ENCODE results near the gene STC2. TPM values are rescaled to one million over a fixed set of nuclear protein-coding genes. Genes with fewer than 3 reads are reported as not detected.

The STC2 gene
- total RNA-seq, 2 experiments from 2014 or later: 40.9 to 45.9 TPM

DNA sequence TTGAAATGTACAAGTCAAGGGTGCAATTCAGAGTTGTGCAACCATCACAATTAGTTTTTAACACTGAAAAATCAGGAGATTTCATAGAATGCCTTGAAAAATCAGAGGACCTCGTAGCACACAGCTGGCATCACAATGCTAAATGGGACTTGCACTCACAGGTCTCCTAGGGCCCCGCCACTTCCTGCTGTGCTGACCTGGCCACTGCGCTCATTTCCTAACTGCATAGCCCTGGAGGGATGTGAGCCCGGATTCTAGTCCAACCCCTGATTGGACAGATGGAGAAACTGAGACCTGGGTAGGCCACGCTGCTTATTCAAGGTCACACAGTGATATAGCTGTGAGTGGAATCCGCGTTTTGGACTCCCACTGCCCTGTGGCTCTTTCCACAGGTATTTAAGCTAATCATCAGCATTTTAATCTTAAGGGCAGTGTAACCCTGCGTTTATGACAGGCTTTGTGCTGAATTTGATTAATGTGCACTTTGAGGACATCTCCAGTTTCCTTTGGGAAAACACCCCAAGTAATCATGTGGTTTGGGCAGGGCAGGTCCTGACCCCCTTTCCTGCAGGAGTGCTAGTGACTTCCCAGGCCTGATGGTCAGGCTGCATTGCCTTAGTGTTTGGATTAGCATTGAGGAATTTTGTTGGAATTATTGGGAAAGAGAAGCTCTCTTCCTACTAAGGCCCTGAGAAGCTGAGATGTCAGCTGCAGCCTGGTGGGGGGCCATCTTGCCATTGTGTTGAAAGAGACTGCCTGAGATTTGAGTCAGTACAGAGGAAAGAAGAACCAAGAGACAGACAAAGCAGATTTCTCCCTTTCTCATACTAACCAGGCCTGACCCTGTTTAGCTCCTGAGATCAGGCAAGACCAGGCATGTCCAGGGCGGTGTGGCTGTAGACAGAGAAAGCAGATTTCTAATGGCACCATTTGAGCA lies 36.2 kb downstream of the STC2 start:
- intact Hi-C loops (cut with micrococcal nuclease): no loop called here
- no peak overlapping the region for H3K4me3 Mint-ChIP-seq
- no peaks in the 10 kb centered on the region for H3K36me3 Mint-ChIP-seq (ENCODE audit: low read depth)
- DNase-seq (no peak), ATAC-seq (no peak)
- no peak for TF ChIP-seq CTCF (IDR thresholded peaks at IDR 0.05)
- CTCF ChIA-PET: interaction anchor here (0.9 to 7.2 kb wide), 5 partner anchors 7 to 281 kb away, joined by 3 to 180 read pairs (median 27); partner anchors contain the start of gene STC2
- H3K4me1 Mint-ChIP-seq (ENCODE audit: low read depth): peaks cover 25% of the 10 kb centered on the region
- H3K27ac Mint-ChIP-seq: no peak overlapping the region
- H3K9me3 Mint-ChIP-seq: no peaks in the 10 kb centered on the region
- H3K27me3 Mint-ChIP-seq: peaks cover 54% of the 10 kb centered on the region
- POLR2A ChIA-PET: interaction anchor here (0.6 kb wide), 2 partner anchors 37 to 127 kb away, joined by 4 to 7 read pairs; no protein-coding TSS in a partner anchor

GRCh38 chr5:173290477-173291131 lies 37.6 kb downstream of the STC2 start:
- POLR2A ChIA-PET: no interaction called here
- Mint-ChIP-seq H3K36me3 (ENCODE audit: low read depth) (no peaks in the 10 kb centered on the region), H3K27me3 (peaks cover 53% of the 10 kb centered on the region), H3K9me3 (no peaks in the 10 kb centered on the region), H3K4me3 (no peak overlapping the region), H3K27ac (no peak overlapping the region), H3K4me1 (ENCODE audit: low read depth) (peaks cover 25% of the 10 kb centered on the region)
- intact Hi-C loops (cut with micrococcal nuclease): no loop called here
- CTCF ChIA-PET: interaction anchor here (7.2 kb wide), 1 partner anchor 40 kb away, joined by 180 read pairs; the partner anchor contains the start of gene STC2
- TF ChIP-seq CTCF (IDR thresholded peaks at IDR 0.05): no peak
- DNase-seq (no peak), ATAC-seq (no peak)

- Mint-ChIP-seq H3K9me3 (peaks cover 4% of the 10 kb centered on the region), H3K4me1 (ENCODE audit: low read depth) (peaks cover 20% of the 10 kb centered on the region), H3K4me3 (no peak overlapping the region), H3K36me3 (ENCODE audit: low read depth) (no peaks in the 10 kb centered on the region), H3K27ac (no peak overlapping the region), H3K27me3 (peaks cover 53% of the 10 kb centered on the region)
- ChIA-PET CTCF (interaction anchor here (2.4 kb wide), 1 partner anchor 42 kb away, joined by 10 read pairs; no protein-coding TSS in a partner anchor), POLR2A (interaction anchor here (1.4 kb wide), 1 partner anchor 39 kb away, joined by 4 read pairs; the partner anchor contains the start of gene STC2)
- ATAC-seq: no peak
- no peak for DNase-seq
- no peak for TF ChIP-seq CTCF (IDR thresholded peaks at IDR 0.05)
- intact Hi-C loops (cut with micrococcal nuclease): loop anchor here (10.0 kb wide), 1 partner anchor 315 kb away; no protein-coding TSS in a partner anchor
Measured at GRCh38 chr5:173289372-173289771, 38.8 kb downstream of the STC2 start.

DNA sequence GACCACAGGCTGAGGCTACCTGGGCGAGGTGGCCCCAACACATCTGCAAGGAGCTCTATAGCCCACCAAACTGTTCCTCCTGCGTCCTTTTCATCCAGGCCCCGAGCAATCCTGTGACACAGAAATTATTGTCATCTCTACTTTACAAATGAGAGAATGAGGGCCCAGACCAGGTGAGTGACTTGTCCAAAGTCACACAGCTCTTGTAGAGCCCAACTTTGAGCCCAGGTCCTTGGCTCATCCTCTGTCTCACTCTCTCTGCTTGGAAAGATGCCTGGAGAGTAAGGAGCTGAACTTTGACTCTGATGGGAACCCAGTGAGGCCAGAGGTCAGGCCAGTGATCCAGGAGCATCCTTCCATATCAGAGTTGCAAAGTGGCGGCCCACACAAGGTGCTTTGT lies 39.6 kb downstream of the STC2 start:
- DNase-seq: no peak
- Mint-ChIP-seq H3K27me3 (peaks cover 50% of the 10 kb centered on the region), H3K36me3 (ENCODE audit: low read depth) (no peaks in the 10 kb centered on the region), H3K4me3 (no peak overlapping the region), H3K27ac (no peak overlapping the region), H3K9me3 (peaks cover 4% of the 10 kb centered on the region), H3K4me1 (ENCODE audit: low read depth) (peaks cover 14% of the 10 kb centered on the region)
- intact Hi-C loops (cut with micrococcal nuclease): loop anchor here (10.0 kb wide), 1 partner anchor 314 kb away; no protein-coding TSS in a partner anchor
- CTCF ChIA-PET: interaction anchor here (2.4 kb wide), 1 partner anchor 43 kb away, joined by 10 read pairs; no protein-coding TSS in a partner anchor
- POLR2A ChIA-PET: interaction anchor here (0.7 to 1.4 kb wide), 2 partner anchors 11 to 40 kb away, joined by 4 read pairs; partner anchors contain the start of gene STC2
- no peak for ATAC-seq
- TF ChIP-seq CTCF (IDR thresholded peaks at IDR 0.05): no peak

Measured in activated CD8-positive, alpha-beta T cell treated with anti-CD3 and anti-CD28 coated beads for 36 hours (primary cell).